A673 (cell line): Measurements from ENCODE around the gene MRTFA. TPM values are rescaled to one million over a fixed set of nuclear protein-coding genes. Genes with fewer than 3 reads are reported as not detected.

Experiments
- BruUV-seq: library from RNA; stranded (reverse); fragments of 400-500 nt; replicated peaks from 2 replicates; lab custom pipeline; 2021; lab: Mats Ljungman, UMichigan
- CTCF ChIA-PET: fragments of 300-600 bp; sonication (Branson Sonifier 250); formaldehyde crosslinking; loops from one replicate; lab custom pipeline; 2022; ENCODE audit warnings: antibody characterized with exemption; lab: Charles Lee
- POLR2A ChIA-PET: fragments of 300-600 bp; sonication (Branson Sonifier 250); formaldehyde crosslinking; loops from one replicate; lab custom pipeline; 2022; ENCODE audit warnings: antibody characterized with exemption; ENCODE audit not compliant: low non-redundant PET; lab: Charles Lee
- DNase-seq: peaks from one replicate; pipeline ENCODE4 v3.0.0-alpha.2; 2015; ENCODE audit warnings: low spot score
- H3K27ac ChIP-seq: fragments of 200-600 bp; sonication (generic); 2 replicates; pipeline ENCODE4 v1.5.1; 2016; ENCODE audit warnings: mixed run types, low read depth, mild to moderate bottlenecking, mixed read lengths, antibody characterized with exemption, low read length; ENCODE audit not compliant: poor library complexity, severe bottlenecking
- H3K27me3 ChIP-seq: fragments of 200-600 bp; sonication (generic); replicated peaks from 2 replicates; pipeline ENCODE4 v1.6.1; 2017; ENCODE audit warnings: mixed run types, low read depth, mild to moderate bottlenecking, mixed read lengths, antibody characterized with exemption, low read length; ENCODE audit not compliant: insufficient read depth, poor library complexity
- H3K36me3 ChIP-seq: fragments of 200-600 bp; sonication (generic); 2 replicates; pipeline ENCODE4 v1.6.1; 2016; ENCODE audit warnings: mixed run types, mild to moderate bottlenecking, mixed read lengths, antibody characterized with exemption, low read length; ENCODE audit not compliant: insufficient read depth, poor library complexity, severe bottlenecking
- H3K4me1 ChIP-seq: fragments of 200-600 bp; sonication (generic); 2 replicates; pipeline ENCODE4 v1.6.1; 2017; ENCODE audit warnings: mixed run types, mild to moderate bottlenecking, mixed read lengths, antibody characterized with exemption, low read length; ENCODE audit not compliant: insufficient read depth, poor library complexity, severe bottlenecking
- H3K4me3 ChIP-seq: fragments of 200-600 bp; sonication (generic); 2 replicates; pipeline ENCODE4 v1.5.1; 2016; ENCODE audit warnings: low read depth, mixed run types, mild to moderate bottlenecking, mixed read lengths, low read length; ENCODE audit not compliant: poor library complexity, severe bottlenecking
- H3K9me3 ChIP-seq: fragments of 200-600 bp; sonication (generic); 2 replicates; pipeline ENCODE4 v1.6.1; 2016; ENCODE audit warnings: mixed run types, low read depth, mild to moderate bottlenecking, mixed read lengths, antibody characterized with exemption, low read length; ENCODE audit not compliant: poor library complexity, severe bottlenecking
- EZH2 ChIP-seq: fragments of 200-600 bp; sonication (generic); IDR thresholded peaks from 2 replicates; pipeline ENCODE4 v1.6.1; 2017; ENCODE audit warnings: borderline replicate concordance, low read depth, mild to moderate bottlenecking, mixed read lengths, antibody characterized with exemption, low read length; ENCODE audit not compliant: poor library complexity, severe bottlenecking
- intact Hi-C: fragments of 100-400 bp; cut with micrococcal nuclease; formaldehyde crosslinking; loops from one replicate; pipeline ENCODE4 v1.10.0; 2022; ENCODE audit not compliant: unreplicated experiment
- total RNA-seq: library from RNA; stranded (reverse); gene quantifications from 2 replicates; pipeline ENCODE4 v1.2.3, GENCODE V29; 2021
- TF ChIP-seq, protein P1 (sequence below): fragments of 300-800, 200-600 bp; sonication (generic); conservative IDR thresholded peaks from 2 replicates; pipeline ENCODE4 v1.5.1; 2017; ENCODE audit warnings: low read depth, mild to moderate bottlenecking, antibody characterized with exemption, low read length, moderate library complexity, mixed read lengths

Gene MRTFA
- total RNA-seq, 1 experiment from 2014 or later = 35.8 TPM

DNA sequence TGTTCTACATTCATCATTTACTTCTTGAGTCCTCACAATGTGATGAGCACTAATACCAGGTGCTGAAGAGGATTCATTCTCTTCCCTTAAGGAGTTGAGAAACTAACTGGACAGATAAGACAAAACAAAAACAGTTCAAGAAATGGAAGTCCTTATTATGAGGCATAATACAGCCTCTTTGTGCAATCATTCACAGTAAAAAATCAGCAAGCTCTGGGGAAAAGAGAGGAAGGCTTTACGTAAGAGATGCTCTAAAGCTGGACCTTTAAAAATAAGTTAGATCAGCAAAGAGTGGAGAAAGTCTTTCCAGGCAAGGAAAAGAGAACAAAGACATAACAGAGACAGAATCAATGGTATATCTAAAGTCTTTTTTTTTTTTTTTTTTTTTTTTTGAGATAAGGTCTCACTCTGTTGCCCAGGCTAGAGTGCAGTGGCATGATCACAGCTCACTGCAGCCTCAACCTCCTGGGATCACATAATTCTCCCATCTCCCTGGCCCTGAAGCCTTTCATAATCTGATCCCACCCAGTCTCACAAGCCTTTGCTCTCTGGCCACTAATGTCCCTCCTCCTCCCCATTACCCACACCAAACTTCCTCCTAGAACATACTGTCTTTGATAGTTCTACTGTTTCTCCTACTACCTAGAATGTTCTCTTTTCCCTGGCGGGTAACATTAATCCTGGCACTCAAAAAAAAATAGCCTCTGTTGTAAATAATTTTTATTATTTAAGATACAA, 40.9 kb downstream of the MRTFA start:
- H3K36me3 ChIP-seq = no peaks in the 10 kb centered on the region
- no TSS peak for BruUV-seq
- H3K4me3 ChIP-seq = no peak overlapping the region
- intact Hi-C loops = no loop called here
- no peaks in the 10 kb centered on the region for H3K9me3 ChIP-seq
- no peak for DNase-seq
- ChIA-PET POLR2A (no interaction called here), CTCF (no interaction called here)
- H3K27me3 ChIP-seq = no peaks in the 10 kb centered on the region
- no peak for TF ChIP-seq EZH2
- TF ChIP-seq, protein P1, sequence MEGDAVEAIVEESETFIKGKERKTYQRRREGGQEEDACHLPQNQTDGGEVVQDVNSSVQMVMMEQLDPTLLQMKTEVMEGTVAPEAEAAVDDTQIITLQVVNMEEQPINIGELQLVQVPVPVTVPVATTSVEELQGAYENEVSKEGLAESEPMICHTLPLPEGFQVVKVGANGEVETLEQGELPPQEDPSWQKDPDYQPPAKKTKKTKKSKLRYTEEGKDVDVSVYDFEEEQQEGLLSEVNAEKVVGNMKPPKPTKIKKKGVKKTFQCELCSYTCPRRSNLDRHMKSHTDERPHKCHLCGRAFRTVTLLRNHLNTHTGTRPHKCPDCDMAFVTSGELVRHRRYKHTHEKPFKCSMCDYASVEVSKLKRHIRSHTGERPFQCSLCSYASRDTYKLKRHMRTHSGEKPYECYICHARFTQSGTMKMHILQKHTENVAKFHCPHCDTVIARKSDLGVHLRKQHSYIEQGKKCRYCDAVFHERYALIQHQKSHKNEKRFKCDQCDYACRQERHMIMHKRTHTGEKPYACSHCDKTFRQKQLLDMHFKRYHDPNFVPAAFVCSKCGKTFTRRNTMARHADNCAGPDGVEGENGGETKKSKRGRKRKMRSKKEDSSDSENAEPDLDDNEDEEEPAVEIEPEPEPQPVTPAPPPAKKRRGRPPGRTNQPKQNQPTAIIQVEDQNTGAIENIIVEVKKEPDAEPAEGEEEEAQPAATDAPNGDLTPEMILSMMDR = no peak
- peaks cover 13% of the 10 kb centered on the region for H3K4me1 ChIP-seq
- no peak overlapping the region for H3K27ac ChIP-seq

DNA sequence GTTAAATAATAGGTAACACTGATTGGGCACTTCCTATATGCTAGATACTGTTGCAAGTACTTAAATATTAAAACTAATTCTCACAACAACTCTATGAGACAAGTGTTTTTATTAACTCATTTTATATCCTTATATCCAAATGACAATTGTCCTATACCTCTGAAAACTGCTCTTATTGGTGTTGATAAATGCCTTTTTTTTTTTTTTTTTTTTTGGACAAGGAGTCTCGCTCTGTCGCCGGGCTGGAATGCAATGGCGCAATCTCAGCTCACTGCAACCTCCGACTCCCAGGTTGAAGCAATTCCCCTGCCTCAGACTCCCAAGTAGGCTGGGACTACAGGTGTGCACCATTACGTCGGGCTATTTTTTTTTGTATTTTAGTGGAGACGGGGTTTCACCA, 41.6 kb downstream of the MRTFA start:
- TF ChIP-seq, protein P1 = no peak
- TF ChIP-seq EZH2 = no peak
- Histone ChIP-seq H3K4me3 (no peak overlapping the region), H3K27me3 (no peaks in the 10 kb centered on the region), H3K27ac (no peak overlapping the region), H3K9me3 (no peaks in the 10 kb centered on the region), H3K36me3 (no peaks in the 10 kb centered on the region), H3K4me1 (peaks cover 13% of the 10 kb centered on the region)
- no peak for DNase-seq
- CTCF ChIA-PET = no interaction called here
- intact Hi-C loops = no loop called here
- POLR2A ChIA-PET = no interaction called here
- no TSS peak for BruUV-seq

DNA sequence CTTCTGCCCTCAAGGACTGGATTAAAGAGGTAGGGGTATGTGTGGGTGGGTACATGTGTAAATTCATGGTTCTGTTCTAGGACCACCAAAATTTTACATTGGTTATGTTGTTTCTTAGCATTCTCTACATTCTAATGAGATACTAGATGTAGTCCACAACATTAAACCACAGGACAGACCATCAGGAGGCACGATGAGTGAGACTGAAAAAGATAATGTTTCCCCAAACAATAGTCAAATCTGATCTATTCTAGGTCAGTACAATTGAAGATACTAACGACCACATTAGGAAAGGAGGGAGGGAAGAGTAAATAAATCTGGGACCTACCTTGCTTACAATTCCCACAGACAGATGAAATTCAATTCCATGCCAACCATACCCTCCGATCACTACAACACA, 42.2 kb downstream of the MRTFA start:
- BruUV-seq = no TSS peak
- ChIA-PET CTCF (no interaction called here), POLR2A (no interaction called here)
- Histone ChIP-seq H3K36me3 (no peaks in the 10 kb centered on the region), H3K9me3 (no peaks in the 10 kb centered on the region), H3K27ac (no peak overlapping the region), H3K4me3 (no peak overlapping the region), H3K4me1 (peaks cover 13% of the 10 kb centered on the region), H3K27me3 (no peaks in the 10 kb centered on the region)
- intact Hi-C loops = no loop called here
- DNase-seq = no peak
- TF ChIP-seq, protein P1 = no peak
- TF ChIP-seq EZH2 = no peak
